Kasumi-1 (cell line): Measurements from ENCODE around the gene MEGF10.
"Not testable (repeated sequence)": the region's sequence is repeated elsewhere in the genome, so short reads cannot be mapped to it uniquely, and the experiment has no call there.

ENCODE experiments used
- DNase-seq, 2 experiments: peaks; one replicate each; lab custom pipeline; 2025; lab: John Stamatoyannopoulos, UW

Gene MEGF10

GRCh38 chr5:127298036-127298429 lies 7.4 kb downstream of the MEGF10 start:
- DNase-seq: no peak

DNA sequence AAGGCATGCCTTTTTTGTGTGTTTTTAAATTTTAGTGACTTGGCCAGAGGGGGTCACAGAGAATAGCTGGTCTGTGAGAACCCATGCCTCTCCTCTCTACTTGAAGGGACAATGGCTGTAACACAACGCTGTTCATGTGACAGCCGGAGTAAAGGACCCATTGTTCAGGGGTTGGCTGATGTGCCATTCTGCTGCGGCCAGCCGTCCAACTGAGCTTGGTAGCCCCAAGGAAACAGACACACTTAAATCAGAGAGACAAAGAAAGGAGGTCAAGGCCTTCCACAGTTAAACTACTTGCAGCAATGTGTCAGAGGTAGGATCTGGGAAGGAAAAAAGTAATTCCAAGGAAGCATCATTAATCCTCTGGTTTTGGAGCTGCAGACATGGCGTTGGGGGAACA lies 8.1 kb downstream of the MEGF10 start:
- no peak for DNase-seq

- no peak for DNase-seq
Observed at GRCh38 chr5:127299678-127300077, 9.1 kb downstream of the MEGF10 start.

DNA sequence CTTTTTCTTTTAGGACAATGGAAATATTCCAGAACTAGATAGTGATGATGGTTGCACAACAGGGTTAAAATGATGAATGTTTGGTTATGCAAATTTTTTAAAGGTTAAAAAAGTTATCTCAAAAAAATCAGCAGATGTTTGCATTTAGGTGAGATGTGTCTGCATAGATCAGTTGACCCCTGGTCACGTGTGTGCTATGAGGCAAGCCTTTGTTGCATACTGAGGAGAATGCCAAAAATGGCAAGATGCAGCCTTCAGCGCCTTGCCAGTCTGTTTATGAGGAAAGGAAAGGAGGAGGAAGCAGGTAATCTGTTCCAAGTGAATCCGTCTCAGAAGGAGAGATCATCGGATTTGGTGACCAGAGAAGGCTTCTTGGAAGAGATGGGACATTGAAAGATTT lies 11.9 kb downstream of the MEGF10 start:
- no peak for DNase-seq

DNA sequence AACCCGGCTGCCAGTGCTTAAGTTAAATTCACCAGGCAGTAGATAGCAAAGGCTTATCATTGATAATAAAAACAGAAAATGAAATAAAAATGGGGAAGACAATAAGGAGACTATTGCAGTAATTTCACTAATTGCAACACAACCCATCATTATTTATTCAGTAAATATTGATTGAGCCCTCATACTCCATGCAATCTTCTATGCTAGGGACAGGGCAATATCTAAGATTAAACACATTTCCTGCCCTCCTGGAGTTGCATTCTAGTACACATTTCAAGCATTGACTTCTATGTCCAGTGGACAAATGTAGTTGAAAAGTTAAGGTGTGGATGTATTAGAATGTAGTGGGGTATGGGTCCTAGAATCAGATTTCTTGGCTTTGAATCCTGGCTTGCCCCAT lies 12.8 kb downstream of the MEGF10 start:
- DNase-seq: no peak

DNA sequence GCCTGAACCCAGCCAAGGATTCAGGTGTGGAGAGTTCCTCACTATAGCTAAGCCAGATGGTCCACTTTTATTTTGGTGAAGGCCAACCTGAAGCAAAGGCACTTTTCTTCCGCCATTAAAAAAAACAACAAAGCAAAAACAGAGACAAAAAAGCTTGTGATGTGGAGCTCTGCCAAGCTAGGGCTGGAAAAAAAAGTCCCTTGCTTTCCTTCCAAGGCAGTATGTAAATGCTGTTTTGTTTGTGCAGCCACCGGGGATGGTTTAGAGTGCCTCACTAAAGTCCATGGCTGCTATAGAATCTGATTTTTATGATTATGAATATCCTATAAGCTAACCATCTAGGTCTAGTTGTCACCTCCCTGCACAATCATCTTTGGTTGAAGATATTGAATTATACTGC lies 14.9 kb downstream of the MEGF10 start:
- DNase-seq: no peak

- no peak for DNase-seq
Observed at GRCh38 chr5:127306036-127306435, 15.4 kb downstream of the MEGF10 start.

DNA sequence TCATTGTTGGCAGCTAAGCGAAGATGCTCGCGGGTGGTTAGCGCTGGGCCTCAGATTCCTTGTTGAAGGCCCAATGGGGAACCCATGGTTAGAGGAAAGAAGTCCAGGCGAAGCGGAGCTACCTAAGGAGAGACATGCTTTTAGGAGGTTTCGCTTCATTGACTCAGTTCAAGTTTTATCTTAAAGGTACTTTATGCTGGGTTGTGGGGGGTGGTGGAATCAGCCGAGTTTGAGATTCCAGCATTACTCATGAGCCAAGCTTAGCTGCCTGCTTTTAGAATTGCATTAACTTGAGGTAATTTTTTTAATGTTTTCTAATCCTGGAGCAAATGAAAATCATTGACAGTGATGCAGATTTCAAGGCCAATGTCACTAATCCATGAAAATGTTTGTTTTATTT lies 16.1 kb downstream of the MEGF10 start:
- no peak for DNase-seq

DNA sequence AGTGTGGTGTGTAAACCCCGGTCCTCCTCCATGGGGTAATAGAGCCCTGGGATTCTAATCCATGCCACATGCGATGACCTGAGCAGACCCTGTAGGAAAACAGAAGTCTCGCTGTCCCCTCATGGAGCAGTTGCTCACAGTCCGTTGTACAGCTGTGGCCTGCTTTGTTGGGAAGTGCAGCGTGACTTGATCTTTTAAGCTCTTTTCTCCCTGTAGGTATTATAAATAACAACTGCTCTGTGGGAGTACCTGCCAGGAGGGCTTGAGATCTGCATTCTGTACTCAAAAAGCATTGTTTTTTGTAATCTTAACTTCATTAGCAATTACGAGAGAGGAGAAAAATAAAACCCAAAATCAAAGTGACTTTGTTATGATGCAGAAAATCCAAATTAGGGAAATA lies 17.3 kb downstream of the MEGF10 start:
- no peak for DNase-seq

GRCh38 chr5:127308325-127308724 lies 17.7 kb downstream of the MEGF10 start:
- not testable (repeated sequence) for DNase-seq

DNA sequence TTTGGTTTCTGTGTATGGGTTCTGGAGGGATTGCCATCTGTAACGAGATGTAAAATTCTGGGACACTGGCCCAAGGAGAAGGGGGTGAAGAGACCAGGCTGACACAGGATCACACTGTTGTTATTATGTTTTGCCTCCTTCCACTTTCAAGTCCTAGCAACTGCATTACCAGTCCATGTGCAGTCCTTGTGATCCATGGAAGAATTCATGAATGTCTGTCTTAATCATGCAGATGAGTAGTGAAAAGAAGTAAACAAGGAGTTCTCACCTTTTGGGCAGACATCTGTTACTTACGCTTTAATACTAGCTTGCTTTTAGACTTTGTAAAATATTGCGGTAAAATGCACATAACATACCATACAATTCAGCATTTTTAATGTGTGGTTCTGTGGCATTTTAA lies 18.3 kb downstream of the MEGF10 start:
- no peak for DNase-seq

- no peak for DNase-seq
Observed at GRCh38 chr5:127311349-127311748, 20.8 kb downstream of the MEGF10 start.

GRCh38 chr5:127311781-127312525 lies 21.4 kb downstream of the MEGF10 start:
- DNase-seq: no peak

GRCh38 chr5:127313379-127313778 lies 22.8 kb downstream of the MEGF10 start:
- DNase-seq: no peak

DNA sequence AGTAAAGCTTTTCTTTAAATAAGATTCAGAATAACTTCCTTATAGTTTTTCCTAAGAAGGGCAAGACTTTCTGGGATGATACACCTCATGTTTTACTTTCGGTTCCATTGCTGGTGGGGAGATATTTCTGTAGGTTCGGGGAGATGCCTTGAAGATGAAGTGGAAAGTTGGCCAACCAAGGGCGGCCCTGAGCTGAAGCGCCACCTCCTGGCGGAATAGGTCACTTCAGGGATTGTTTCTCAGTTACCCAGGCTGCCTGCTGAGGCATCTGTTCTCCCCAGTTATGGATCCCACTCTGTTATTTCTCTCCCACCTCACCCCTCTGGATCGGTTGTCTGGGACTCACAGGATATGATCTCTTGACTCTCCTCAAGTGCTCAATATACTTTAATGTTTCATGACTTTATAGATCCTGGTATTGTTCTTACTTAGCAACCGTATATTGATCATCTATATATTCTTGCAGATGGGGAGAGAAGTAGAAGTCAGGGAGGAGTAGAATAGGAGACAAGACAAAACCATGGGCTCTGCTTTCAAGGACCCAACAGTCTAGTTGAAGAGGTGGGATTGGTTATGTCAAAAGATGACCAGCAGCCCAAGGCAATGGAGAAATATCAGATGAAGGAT lies 23.4 kb downstream of the MEGF10 start:
- DNase-seq: peak; percentile 64 to 65

GRCh38 chr5:127316011-127316410 lies 25.4 kb downstream of the MEGF10 start:
- DNase-seq: no peak

- not testable (repeated sequence) for DNase-seq
Observed at GRCh38 chr5:127317385-127317784, 26.8 kb downstream of the MEGF10 start.

DNA sequence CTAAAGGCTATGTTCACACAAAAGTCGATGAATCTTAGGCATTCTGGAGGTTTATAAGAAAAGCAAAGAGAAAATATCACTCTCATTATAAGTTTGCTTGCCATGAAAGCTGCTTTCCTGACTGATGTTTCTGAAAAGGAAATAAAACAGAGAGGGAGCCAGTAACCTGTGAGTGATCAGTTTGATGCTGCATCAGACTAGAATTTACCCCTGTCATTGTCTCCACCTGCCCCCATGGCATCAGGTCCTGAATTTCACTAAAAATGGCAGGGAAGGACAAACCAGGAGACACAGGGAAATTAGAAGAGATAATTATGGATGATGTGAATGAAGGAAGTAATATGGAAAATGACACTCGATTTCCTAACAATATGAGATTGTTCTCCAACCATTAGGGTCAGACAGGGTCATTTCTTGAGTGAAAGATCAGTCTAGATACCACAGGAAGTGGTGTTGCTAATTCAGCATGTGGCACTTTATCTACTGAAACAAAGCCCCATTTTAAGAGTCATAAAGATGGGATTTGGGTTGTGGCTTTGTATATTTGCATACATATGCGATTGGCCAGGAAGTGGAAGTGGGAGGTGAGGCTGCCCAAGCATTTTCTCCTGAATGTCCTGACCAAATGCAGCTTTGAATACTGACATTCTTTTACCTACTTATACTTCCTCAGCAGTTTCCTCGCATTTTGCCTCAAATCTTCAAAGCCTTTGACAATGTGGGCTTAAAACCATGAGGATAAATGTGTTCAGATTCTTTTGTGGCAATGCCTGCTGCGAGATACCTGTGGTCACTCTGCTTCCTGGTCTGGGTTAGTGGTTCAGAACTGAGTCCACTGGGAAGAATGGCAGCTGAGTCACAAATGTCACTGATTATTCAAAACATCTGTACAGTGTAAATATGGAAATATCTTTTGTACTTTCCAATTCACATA lies 29.7 kb downstream of the MEGF10 start:
- peak; percentile 29 to 31 for DNase-seq

- DNase-seq: no peak
Observed at GRCh38 chr5:127321465-127321864, 30.9 kb downstream of the MEGF10 start.

- no peak for DNase-seq
Observed at GRCh38 chr5:127322403-127322802, 31.8 kb downstream of the MEGF10 start.

GRCh38 chr5:127324756-127325155 lies 34.2 kb downstream of the MEGF10 start:
- no peak for DNase-seq

DNA sequence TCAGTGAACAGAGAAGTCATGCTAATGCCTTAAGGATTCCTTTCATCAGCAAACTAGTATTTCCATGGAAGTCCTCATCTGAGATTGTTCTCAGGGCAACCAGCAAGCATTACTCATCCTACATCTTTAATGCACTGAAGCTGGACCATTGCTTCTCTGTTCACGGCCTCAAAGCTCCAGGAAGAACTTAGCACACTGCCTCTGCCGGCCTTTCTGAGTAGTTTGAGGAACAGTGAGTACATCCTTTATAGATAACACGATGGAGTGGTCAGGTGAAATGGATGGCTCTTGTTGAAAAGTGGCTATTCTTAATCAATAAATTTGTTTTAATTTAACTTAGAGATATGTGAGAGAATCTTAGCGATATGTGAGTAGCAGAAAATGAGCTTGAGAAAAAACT lies 35.8 kb downstream of the MEGF10 start:
- DNase-seq: no peak
